HG03521 (cell line): ENCODE measurements around the gene CD9.
"Not testable (repeated sequence)": the region's sequence is repeated elsewhere in the genome, so short reads cannot be mapped to it uniquely, and the experiment has no call there.

Experiments used
- ATAC-seq: cut with Tn5 transposase; IDR thresholded peaks from one replicate; pipeline ENCODE4 v1.9.1; 2021; ENCODE audit warnings: mild to moderate bottlenecking, moderate library complexity; ENCODE audit not compliant: unreplicated experiment

The CD9 gene

DNA sequence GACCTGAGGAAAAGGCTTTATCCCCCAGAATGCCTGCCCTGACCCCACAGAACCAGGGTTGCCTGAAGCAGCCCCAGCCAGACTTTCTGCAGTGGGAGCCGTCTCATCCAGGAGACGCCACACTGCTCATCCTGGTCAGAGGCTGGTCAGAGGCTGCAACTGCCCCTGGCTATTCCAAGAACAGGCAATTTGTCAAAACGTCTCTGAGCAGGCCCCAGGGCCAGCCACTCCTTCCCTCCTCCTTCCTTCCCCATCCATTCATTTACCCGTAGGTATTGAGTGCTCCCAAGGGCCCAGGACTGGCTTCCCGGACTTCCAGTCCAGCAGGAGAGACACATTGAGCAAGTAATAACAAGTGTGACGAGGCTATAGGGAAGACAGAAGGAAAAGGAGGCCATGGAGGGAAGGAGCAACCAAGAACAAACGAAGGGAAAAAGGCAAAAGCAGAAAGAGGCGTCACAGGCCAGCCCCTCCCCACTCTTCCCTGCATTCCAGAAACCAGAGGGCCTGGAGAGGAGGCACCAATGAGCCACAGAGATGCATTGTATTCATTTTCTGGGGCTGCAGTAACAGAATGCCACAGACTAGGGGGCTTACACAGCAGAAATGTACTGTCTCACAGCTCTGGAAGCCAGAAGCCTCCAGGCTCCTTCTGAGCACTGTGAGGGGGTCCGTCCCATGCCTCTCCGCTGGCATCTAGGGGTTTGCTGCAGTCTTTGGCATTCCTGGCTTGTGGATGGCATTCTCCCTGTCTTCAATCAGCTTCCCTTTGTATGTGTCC, 21.0 kb upstream of the CD9 start:
- ATAC-seq = no peak

DNA sequence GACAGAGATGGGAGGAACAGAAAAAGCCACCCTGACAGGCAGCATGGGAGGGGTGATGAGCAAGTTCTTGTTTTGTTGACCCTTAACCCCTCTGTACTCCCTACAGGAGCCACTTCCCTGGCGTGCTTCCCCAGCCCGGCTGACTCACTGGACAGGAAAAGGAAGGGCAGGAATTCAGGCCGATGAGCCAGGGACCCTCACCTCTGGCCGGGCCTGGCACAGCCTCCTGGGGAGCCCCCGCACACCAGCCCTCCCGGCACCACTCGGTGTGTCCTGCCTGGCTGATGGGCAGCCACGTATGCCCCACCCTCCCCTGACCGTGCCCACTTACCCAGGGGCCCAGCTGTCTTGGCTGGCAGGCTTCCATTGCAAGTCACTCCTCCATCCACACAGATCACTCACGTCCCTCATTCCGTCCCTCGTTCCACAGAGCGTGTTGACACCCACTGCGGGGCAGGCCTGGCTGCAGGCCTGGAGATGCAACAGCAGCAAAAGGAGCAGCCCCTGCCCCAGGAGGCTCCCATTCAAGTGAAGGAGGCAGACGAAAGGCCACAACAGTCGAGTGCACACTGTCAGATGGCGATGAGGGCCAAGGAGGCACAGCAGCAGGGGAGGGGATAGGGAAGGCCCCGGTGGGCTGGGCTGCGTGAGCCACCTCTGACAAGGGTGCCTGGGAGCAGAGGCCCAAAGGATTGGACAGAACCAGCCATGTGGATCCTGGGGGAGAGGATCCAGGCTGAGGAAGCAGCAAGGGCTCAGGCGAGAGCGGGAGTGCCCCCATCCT, 19.7 kb upstream of the CD9 start:
- ATAC-seq = no peak

- ATAC-seq = no peak
Measured at GRCh38 chr12:6181166-6181565, 19.0 kb upstream of the CD9 start.

GRCh38 chr12:6181583-6182278, 18.5 kb upstream of the CD9 start:
- no peak for ATAC-seq

- no peak for ATAC-seq
Measured at GRCh38 chr12:6182279-6182898, 17.8 kb upstream of the CD9 start.

- no peak for ATAC-seq
Measured at GRCh38 chr12:6183689-6184428, 16.3 kb upstream of the CD9 start.

- no peak for ATAC-seq
Measured at GRCh38 chr12:6185961-6186827, 14.0 kb upstream of the CD9 start.

DNA sequence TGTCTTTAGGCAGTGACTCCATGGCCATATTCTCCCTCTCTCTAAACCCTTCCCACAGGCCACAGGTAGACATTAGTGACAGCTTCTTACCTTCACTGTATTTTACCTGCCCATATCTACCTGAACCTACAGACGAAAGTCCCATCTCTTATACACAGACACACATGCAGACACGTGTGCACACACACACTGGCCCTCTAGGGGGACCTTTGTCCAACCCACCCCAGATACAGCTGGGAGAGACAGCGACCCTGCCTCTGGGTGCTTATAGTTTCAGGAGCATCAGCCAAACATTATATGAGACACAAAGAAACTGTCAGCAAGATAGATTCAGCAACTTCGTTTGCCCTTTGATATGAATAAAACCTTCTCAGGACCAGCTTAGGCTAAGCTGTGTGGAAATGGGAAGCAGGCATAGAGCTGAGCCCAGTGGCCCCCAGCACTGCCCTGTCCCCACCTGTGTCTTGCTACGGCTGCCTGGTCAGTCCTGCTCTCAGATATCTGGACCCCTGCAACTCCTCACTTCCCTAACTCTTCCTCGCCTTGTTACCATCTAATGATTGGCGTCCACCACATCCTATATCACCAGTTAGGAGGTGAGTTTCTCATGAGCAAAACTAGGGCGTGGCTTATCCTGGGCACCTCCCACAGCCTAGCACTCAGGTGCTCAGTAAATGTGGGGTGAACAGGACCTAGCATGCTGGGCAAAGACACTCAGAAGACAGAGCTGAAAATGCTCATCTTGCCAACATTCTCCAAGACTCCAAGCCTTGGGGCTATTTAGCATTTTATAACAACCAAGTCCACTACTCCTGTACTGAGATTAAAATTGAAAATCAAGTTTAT, 12.0 kb upstream of the CD9 start:
- ATAC-seq = no peak

- no peak for ATAC-seq
Measured at GRCh38 chr12:6189028-6189427, 11.2 kb upstream of the CD9 start.

DNA sequence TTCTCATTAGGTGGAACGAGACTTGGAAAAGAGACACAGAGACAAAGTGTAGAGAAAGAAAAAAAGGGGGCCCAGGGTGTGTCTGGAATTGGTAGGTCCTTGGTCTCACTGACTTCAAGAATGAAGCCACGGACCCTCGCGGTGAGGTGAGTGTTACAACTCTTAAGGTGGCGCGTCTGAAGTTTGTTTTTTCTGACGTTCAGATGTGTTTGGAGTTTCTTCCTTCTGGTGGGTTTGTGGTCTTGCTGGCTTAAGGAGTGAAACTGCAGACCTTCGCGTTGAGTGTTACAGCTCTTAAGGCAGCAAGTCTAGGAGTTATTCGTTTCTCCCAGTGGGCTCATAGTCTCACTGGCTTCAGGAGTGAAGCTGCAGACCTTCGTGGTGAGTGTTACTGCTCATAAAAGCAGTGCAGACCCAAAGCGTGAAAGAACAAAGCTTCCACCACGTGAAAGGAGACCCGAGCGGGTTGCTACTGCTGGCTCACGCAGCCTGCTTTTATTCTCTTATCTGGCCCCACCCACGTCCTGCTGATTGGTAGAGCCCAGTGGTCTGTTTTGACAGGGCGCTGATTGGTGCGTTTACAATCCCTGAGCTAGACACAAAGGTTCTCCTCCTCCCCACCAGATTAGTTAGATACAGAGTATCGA, 10.1 kb upstream of the CD9 start:
- not testable (repeated sequence) for ATAC-seq

DNA sequence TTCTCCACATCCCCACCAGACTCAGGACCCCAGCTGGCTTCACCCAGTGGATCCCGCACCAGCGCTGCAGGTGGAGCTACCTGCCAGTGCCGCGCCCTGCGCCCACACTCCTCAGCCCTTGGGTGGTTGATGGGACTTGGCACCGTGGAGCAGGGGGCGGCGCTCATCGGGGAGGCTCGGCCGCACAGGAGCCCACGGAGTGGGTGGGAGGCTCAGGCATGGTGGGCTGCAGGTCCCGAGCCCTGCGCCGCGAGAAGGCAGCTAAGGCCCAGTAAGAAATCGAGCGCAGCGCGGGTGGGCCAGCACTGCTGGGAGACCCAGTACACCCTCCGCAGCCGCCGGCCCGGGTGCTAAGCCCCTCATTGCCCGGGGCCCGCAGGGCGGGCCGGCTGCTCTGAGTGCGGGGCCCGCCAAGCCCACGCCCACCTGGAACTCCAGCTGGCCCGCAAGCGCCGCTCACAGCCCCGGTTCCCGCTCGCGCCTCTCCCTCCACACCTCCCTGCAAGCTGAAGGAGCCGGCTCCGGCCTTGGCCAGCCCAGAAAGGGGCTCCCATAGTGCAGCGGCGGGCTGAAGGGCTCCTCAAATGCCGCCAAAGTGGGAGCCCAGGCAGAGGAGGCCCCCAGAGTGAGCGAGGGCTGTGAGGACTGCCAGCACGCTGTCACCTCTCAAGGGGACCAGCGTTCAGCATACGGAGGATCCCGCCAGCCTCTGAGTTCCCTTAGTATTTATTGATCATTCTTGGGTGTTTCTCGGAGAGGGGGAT, 9.3 kb upstream of the CD9 start:
- not testable (repeated sequence) for ATAC-seq

- ATAC-seq = no peak
Measured at GRCh38 chr12:6192604-6193380, 7.4 kb upstream of the CD9 start.

DNA sequence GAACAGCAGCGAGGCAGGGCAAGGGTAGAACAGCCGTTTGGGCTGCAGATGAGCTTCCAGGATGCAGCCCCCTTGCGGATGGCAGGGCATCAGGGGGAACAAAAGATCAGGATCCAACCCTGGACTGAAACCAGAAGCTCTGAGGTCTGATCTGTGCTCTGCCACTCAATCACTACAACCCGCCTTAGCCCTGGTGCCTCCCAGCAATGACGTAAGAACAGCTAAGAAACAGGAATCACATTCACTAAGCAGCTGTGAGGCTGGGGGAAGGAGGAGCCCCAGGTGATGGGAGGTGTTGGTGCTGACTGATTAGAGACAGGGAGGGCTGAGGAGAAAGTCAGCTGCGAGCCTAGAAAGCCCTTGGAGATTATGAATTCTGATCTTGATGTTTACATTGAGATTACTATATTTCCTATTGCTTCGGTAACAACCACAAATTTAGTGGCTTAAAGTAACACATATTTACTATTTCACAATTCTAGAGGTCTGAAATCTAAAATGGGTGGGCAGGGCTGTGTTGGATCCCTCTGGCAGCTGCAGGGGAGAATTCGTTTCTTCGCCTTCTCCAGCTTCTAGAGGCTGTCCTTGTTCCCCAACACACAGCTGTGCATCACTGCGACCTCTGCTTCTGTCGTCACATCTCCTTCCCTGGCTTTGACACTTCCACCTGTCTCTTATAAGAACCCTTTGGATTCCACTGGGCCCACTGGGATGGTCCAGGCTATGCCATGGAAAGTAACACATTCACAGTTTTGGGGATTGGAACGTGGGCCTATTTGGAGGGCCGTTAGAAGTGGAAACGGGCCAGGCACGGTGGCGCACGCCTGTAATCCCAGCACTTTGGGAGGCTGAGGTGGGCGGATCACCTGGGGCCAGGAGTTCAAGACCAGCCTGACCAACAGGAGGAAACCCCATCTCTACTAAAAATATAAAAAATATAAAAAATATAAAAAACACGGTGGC, 6.1 kb upstream of the CD9 start:
- no peak for ATAC-seq

DNA sequence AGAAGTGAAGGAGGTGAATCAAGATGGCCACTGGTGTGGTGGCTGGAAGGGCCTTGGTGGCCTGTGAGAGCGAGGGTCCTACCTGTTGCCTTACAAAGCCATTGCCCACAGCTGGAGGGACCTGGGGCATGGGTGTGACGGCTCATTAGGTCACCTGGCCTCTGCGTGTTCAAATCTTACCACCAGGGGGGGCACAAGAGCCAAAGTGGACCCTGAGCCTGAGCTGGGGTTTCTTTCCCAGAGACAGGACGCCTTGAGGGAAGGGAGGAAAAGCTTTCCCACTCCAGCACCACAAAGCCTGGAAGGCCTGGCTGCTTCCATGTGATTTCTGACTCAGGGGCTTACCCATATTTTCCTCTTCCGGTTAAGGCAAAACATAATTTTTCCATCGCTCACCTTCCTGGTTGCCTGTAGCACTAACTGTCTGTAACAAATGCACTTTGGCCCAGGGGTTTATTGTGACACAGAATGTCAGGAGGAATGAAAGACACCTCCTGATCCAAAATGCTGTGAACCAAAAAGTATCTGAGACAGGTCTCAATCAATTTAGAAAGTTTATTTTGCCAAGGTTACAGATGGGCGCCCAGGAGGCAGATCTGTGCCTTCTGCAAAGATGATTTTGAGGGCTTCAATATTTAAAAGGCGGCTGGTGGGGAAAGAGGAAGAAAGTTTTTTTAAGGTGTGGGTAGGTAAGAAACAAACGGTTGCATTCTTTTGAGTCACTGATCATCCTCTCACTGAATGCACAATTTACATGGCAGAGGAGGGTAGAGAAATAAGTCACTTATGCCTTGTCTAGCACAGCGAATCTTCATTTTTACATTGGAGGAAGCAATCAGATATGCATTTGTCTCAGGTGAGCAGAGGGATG, 4.3 kb upstream of the CD9 start:
- no peak for ATAC-seq

DNA sequence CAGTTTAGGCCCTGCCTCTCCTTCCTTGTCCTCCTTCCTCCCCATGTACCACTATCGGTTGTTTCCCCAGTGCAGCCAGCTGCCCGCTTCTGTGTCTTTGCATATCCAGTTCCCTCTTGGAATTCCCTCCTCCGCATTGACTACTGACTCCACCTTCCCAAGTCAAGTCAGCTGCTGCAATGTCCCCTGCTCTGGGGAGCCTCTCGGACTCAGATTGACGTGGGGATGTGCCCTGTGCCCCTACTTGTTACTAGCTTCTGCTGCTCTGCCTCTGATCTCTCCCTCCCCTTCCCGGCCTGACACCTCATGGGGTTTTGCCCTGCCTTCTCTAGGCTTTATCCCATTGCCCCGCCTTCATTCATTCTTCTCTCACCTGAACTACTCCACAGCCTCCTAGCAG, 2.1 kb upstream of the CD9 start:
- ATAC-seq = no peak
